ENCODE results near the gene PRR5. TPM values are rescaled to one million over a fixed set of nuclear protein-coding genes. Genes with fewer than 3 reads are reported as not detected.

Gene PRR5
- total and polyA plus RNA-seq, 4 donors, result 11.5 to 49.1 (median 19.3) TPM

- no peaks in the 10 kb centered on the region for H3K9me3 ChIP-seq (ENCODE audit: control insufficient read depth in 4 of 4, low read length in 3 of 4)
- H3K9ac ChIP-seq (ENCODE audit: low read depth in 1 of 2, low read length in 2 of 2), result peak overlapping the region in 1 of 2 donors; percentile 76
- peak overlapping the region in 1 of 2 donors; percentile 77 for H3K27ac ChIP-seq (ENCODE audit: low read depth in 1 of 2, low read length in 2 of 2)
- H3K27me3 ChIP-seq (ENCODE audit: control insufficient read depth in 4 of 4, insufficient read depth in 4 of 4, low read length in 3 of 4), result no peaks in the 10 kb centered on the region
- WGBS, result 44% methylated on average over 23 of the region's 23 CpGs
- TF ChIP-seq EGR1 (IDR thresholded peaks at IDR 0.05; ENCODE audit: low read depth in 2 of 2), result no peak
- TF ChIP-seq NR2F2 (IDR thresholded peaks at IDR 0.05), result no peak
- TF ChIP-seq ZBTB33 (IDR thresholded peaks at IDR 0.05), result no peak
- no peak for TF ChIP-seq REST (IDR thresholded peaks at IDR 0.05)
- no peak for TF ChIP-seq RAD21 (IDR thresholded peaks at IDR 0.05)
- TF ChIP-seq HNF4G (IDR thresholded peaks at IDR 0.05), result no peak
- DNase-seq (ENCODE audit: low spot score), result no peak
- peaks cover 0 to 2% (median 0%) of the 10 kb centered on the region in 4 donors for H3K36me3 ChIP-seq (ENCODE audit: control insufficient read depth in 4 of 4, insufficient read depth in 3 of 4, low read depth in 1 of 4, low read length in 3 of 4)
- peaks cover 0 to 23% (median 10%) of the 10 kb centered on the region in 4 donors for H3K4me1 ChIP-seq (ENCODE audit: control insufficient read depth in 4 of 4, insufficient read depth in 4 of 4, low read length in 3 of 4)
- peak overlapping the region; percentile 63 to 79 (median 70) for H3K4me3 ChIP-seq (ENCODE audit: low read depth in 1 of 3, low read length in 3 of 3)
Measured at GRCh38 chr22:44703255-44703870, 1.4 kb downstream of the PRR5 start.

GRCh38 chr22:44704159-44705021 is 2.4 kb downstream of the PRR5 start:
- H3K9ac ChIP-seq (ENCODE audit: low read depth in 1 of 2, low read length in 2 of 2), result no peak overlapping the region
- no peaks in the 10 kb centered on the region for H3K27me3 ChIP-seq (ENCODE audit: control insufficient read depth in 4 of 4, insufficient read depth in 4 of 4, low read length in 3 of 4)
- no peaks in the 10 kb centered on the region for H3K9me3 ChIP-seq (ENCODE audit: control insufficient read depth in 4 of 4, low read length in 3 of 4)
- H3K27ac ChIP-seq (ENCODE audit: low read depth in 1 of 2, low read length in 2 of 2), result no peak overlapping the region
- no peak for DNase-seq (ENCODE audit: low spot score)
- H3K4me3 ChIP-seq (ENCODE audit: low read depth in 1 of 3, low read length in 3 of 3), result no peak overlapping the region
- TF ChIP-seq JUND (IDR thresholded peaks at IDR 0.05), result no peak
- no peak for TF ChIP-seq NR2F2 (IDR thresholded peaks at IDR 0.05)
- TF ChIP-seq ZBTB33 (IDR thresholded peaks at IDR 0.05), result no peak
- TF ChIP-seq TAF1 (conservative IDR thresholded peaks at IDR 0.05), result no peak
- no peak for TF ChIP-seq RXRA (IDR thresholded peaks at IDR 0.05)
- TF ChIP-seq EGR1 (IDR thresholded peaks at IDR 0.05; ENCODE audit: low read depth in 2 of 2), result no peak
- no peak for TF ChIP-seq ATF3 (IDR thresholded peaks at IDR 0.05)
- no peak for TF ChIP-seq CTCF (IDR thresholded peaks at IDR 0.05; ENCODE audit: low read depth, low read length, missing input control)
- WGBS, result 92% methylated on average over 16 of the region's 16 CpGs
- peaks cover 0 to 2% (median 0%) of the 10 kb centered on the region in 4 donors for H3K36me3 ChIP-seq (ENCODE audit: control insufficient read depth in 4 of 4, insufficient read depth in 3 of 4, low read depth in 1 of 4, low read length in 3 of 4)
- peaks cover 0 to 23% (median 10%) of the 10 kb centered on the region in 4 donors for H3K4me1 ChIP-seq (ENCODE audit: control insufficient read depth in 4 of 4, insufficient read depth in 4 of 4, low read length in 3 of 4)
